ENCODE measurements around the gene FGF4.

The FGF4 gene, protein sequence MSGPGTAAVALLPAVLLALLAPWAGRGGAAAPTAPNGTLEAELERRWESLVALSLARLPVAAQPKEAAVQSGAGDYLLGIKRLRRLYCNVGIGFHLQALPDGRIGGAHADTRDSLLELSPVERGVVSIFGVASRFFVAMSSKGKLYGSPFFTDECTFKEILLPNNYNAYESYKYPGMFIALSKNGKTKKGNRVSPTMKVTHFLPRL

DNA sequence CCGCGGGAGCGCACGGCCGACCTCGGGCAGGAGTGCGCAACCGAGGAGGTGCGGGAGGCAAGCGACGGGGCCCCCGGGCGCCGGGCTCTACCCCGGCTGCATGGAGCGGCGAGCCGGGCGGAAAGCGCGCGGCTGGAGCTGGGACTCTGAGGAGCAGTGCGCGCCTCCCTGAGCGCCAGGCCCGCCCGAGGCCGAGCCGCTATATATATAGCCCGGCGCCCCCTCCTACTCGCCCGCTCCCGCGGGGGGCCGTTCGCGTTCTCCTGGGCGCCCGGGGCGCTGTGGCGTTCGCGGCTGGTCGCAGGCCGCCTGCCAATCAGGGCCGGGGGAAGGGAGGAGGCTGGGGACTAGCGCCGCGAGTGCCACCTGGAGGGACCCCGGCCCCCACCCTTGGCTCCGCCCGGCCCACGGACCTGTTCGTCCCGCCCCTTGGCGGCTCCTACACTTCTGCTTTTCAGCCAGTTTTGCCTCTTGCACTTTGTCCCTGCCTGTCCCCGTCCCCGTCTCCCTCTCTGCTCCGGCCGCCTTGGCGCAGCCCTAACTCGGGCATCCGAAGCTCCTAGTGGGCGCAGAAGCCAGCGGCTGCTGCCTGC is at the start of gene FGF4:
FGF4 (minus strand) TSS at position 179 of the 593 bp plus-strand sequence. CDS start 257 bp downstream, outside the sequence.
- in situ Hi-C loops (cut with MboI; ENCODE audit: low sequenced_read_pairs): no loop called here

DNA sequence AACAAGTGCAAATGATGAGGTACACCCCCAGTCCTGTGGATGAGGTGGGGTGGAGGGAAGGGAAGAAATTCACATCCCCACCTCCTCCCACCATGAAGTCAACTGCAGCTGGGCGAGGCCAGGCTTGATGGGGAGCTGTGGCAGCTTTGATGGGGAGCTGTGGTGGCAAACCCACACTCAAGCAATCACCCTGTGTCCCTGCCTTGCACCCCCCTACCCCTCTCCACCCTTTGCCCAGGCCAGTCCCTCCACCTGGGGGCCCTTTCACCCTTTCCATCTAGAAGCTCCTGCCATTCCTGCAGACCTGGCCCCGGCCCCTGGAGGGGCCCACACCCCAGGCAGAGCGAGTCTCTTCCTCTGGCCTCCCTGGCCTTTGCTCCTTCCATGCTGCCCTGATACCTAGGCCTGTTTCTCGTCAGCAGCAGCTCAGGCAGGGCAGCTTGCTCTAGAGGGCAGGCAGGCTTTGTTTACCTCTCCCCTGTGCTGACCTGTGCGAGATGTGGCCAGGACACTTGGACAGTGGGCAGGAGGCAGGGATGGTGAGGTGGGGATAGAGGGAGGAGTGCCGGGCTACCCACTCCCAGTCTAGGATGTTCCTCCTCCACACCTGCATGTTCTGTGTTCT is 48.6 kb upstream of the FGF4 start:
- in situ Hi-C loops (cut with MboI; ENCODE audit: low sequenced_read_pairs): no loop called here

DNA sequence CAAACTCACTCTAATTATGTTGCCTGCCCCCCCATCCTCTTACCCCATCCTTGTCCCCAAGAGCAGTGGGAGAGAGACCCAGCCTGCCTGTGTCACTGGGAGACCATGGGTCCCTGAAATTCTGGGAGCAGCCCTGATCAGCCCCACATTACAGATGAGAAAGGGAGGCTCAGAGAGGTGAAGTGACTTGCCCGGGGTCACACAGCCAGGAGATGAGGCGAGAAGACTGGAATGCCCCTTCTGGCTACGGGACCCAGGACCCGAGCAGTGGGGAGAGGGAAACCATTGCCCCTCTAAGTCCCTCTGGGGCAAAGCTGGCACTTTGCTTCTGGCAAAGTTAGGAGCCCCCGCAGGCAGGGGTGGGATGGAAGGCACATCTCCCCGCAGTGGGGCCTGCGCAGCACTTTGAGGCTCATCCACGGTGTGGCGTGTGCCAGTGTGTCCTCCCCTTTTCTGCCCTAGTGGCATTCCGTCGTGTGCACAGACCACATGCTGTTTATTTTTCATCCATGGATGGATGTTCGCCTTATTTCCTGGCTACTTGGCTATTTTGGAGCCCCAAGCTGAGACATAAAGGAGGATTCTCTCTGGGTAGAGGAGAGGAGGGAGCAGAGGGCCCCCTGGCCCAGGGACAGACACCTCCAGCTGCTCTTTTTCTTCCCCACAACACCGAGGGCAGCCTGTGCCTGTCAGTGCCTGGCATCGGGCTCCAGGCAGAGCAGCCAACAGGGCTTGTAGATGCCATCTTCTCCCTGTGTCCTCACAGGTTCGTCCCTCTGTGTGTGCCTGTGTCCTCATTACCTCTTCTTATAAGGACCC is 47.7 kb upstream of the FGF4 start:
- in situ Hi-C loops (cut with MboI; ENCODE audit: low sequenced_read_pairs): no loop called here

DNA sequence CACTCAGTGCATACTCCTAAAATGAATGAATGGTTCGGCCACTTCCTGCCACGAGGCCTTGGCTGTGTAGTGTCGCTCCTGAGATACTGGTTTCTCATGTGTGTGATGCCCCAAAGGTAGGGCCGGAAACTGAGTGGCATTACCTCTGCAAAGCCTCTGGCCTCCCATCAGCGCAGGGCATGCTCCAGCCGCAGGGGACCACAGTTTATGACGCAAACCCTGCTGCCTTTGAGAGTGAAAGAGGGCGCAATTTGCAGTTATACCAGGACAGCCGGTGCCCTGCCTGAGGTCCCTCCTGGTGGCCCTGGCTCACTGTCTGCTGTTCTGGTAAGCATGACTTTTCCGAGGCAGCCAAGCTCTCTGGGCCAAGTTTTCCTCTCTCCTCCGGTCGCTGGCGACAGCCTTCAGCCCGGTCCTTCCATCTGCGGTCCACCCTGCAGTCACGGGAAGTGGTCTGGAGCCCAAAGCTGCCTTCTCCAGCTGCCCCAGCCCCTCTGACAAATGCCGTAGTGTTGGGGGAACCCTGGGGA is 46.4 kb upstream of the FGF4 start:
- in situ Hi-C loops (cut with MboI; ENCODE audit: low sequenced_read_pairs): no loop called here

DNA sequence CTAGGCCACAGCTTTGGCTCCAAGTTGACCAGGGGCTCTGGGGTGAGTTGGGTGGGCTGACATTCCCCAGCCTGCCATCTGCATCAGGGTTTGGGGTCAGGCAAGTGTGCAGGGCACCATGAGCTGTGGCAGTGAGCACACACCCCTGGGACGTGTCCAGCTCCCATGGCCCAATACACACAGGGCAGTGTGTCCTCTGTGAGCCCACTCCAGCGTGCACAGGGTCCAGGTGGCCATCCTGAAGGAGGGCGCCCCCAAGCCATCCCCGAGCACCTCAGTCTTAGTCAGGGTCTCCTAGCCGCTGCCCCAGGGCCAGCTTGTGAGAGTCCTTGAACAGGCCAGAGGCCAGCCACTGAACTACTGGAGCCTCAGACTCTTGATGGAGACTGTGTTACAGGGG is 45.3 kb upstream of the FGF4 start:
- in situ Hi-C loops (cut with MboI; ENCODE audit: low sequenced_read_pairs): no loop called here

DNA sequence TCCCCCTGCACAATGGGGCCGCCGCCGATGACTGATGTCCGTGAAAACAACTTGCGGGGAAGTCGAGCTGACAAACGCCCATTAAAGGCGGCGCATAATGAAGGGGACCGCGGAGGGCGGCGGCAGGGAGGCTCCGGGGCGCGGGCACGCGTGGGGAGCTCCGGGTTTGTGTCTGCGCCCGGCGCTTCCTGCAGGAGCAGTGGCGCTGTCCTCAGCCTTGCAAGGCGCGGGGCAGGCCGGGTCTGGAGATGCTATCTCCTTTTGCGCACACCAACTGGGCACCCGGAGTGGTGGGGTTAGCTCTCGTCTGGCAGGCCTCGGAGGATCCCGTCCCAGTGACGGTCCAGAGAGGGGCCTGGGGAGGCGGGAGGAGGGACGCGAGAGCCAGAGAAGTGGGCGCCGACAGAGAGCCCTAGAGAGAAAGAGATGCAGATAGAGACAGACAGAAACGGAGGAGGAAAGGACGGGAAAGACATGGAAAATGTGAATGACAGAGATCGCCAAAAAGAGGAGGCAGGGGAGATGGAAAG is 44.5 kb upstream of the FGF4 start:
- in situ Hi-C loops (cut with MboI; ENCODE audit: low sequenced_read_pairs): no loop called here

DNA sequence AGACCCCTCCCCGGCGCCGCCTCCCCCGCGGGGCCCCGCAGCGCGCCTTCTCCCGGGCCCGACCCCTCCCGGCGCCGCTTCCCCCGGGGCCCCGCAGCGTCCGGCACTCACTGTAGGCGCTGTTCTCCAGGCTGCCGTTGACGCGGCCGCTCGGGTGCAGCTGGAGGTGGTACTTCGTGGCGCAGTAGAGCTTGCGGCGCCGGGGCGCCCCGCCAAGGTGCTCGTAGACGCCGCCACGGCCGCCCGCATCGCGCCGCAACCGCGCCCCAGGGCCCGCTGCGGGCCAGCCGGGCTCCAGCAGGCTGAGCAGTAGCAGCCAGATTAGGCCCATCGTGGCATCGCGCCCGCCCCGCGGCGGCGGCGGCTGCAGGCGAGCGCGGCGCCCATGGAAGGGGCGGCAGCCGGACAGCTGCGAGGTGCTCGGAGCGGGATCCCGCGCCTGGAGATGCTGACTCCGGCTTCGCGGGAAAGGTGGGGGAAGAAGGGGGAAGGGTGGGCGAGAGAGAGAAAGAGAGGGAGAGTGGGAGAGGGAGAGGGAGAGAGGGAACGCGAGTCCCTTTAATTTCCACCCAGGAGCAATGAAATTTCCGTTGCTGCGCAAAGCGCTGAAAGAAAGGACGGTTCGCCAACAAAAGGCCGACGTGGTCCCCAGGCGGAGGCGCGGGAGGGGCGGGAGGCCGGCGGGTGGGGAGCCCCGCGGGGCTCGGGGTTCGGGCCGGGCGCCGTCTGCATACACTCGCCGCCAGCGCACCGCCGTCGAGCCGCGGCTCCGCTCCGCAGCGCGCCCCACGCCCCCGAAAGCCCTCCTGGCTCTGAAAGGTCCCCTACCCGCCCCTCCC is 43.7 kb upstream of the FGF4 start, which contains the start of gene FGF3:
FGF3 (minus strand) TSS at position 814 of the 839 bp plus-strand sequence; CDS start at position 331, 483 bp downstream.
- in situ Hi-C loops (cut with MboI; ENCODE audit: low sequenced_read_pairs): no loop called here

DNA sequence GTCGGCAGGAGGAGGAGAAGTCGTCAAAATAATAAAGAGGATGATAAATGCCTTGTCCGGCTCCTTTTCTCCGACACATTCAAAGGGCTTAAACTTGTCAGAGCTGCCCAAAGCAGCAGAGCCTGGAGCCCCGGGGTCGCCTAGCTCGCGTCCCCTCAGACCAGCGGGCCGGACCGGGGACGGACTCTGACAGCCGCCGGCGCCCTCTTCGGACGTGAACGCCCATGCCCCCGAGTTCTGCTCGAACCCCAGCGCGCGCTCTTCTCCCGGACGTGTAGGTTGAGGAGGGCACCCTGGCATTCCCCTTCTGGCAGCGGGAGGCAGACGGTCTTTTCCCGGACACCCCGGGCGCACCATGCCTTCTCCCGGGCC is 43.1 kb upstream of the FGF4 start:
- in situ Hi-C loops (cut with MboI; ENCODE audit: low sequenced_read_pairs): no loop called here

DNA sequence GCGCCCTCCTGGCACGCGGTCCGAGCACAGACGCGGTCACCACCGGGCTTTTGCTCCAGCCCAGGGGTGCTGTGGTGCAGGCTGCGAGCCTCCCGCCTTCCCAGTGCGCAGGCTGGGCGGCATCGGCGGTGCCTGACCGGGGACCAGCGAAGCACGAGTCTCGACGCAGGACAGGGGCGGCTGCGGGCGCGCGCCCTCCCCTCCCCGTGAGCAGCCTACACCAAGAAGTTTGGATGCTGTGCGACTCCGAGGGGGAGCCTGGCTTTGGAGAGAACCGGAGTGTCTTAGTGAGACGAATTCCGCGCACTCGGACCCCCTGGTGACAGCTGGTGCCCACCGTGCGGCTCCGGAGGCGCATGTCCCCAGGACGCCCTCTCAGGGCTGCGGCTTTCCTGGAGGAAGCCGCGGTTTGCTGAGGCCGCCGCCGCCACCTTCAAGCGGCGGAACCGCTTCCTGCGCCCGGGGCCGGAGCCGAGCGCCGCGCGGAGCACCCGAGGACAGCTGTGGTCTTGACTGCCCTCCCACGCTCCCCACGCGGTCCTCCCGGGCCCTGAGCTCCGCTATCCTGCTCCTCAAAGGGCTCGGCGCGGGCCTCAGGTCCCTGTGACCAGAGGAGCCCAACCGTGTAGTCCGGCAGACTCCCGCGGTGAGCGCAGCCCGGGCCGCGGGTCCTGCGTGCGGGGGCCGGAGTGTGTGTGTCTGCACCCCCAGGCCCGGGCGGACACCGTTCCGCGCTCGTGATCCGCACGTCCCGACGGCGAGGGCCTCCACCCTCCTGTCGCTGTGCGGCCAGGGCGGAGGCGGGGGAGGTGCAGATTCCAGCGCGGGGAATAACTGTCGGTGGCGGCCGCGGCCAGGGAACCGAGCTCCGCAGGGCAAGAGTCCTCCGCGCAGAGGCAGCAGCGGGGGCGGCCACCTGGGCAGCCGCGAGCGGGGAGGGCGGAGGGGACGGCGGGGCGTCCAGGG is 42.4 kb upstream of the FGF4 start:
- in situ Hi-C loops (cut with MboI; ENCODE audit: low sequenced_read_pairs): no loop called here

DNA sequence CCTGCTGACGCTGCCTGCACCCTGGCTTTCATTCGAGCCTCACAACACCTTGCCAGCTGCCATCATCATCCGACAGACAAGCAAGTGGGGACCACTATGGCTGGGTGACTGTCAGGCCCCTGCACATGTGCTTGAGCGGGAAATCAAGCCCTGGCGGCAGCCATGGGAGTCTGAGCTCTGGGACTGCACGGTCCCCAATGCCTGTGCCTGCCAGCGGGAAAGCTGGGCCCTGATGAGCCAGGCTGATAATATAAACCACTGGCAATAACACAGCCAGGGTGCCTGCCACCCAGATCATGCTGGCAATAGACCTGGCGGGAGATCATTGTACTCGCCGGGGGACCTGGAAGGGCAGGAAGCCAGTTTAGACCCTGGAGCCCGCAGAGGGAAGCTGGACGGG is 41.5 kb upstream of the FGF4 start:
- in situ Hi-C loops (cut with MboI; ENCODE audit: low sequenced_read_pairs): no loop called here

DNA sequence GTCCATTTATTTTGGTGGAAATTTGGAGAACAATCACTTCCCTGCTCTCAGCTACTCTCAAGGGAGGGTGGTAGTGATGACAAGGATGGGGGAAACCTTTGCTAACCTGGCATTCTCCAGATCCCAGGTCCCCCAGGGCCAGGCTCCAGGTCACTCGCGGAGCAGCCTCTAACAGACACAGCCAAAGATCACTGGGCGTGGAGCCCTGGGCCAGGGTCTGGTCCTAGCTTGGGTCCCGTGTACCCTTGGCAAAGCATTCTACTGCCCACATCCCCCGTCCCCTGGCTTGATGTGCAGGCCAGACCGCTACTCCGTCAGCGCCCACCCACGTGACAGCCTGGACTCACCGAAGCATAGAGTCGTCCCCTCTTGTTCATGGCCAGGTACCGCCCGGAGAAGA is 40.8 kb upstream of the FGF4 start:
- in situ Hi-C loops (cut with MboI; ENCODE audit: low sequenced_read_pairs): no loop called here

DNA sequence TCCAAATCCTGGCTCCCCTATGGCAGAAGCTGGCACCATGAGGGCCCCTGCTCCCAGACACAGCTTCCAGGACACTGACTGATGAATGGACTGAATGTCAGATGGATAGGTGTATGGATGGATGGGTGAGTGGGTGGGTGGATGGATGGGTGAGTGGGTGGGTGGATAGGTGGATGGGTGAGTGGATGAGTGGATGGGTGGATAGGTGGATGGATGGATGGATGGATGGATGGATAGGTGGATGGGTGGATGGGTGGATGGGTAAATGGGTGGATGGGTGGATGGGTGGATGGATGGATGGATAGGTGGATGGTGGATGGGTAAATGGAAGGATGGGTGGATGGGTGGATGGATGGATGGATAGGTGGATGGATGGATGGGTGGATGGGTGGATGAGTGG is 39.8 kb upstream of the FGF4 start:
- in situ Hi-C loops (cut with MboI; ENCODE audit: low sequenced_read_pairs): no loop called here

DNA sequence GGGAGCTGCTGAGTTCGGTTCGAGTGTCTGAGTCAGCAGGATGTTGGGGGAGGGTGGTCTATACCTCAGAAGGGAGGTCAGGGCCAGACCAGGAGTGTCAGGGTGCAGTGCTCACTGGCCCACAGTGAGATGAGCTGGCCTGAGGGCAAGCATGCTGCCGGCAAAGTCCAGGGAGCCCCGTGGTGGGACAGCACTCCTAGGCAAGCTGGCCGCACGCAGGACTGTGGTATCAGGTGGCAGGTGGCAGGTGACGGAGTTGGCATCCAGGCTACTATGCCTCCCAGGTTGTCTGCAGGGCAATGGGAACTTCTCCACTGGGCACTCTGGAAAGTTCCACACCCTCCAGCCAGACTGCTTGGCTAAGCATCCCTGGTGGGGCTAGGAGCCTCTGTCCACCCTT is 39.3 kb upstream of the FGF4 start:
- in situ Hi-C loops (cut with MboI; ENCODE audit: low sequenced_read_pairs): no loop called here

DNA sequence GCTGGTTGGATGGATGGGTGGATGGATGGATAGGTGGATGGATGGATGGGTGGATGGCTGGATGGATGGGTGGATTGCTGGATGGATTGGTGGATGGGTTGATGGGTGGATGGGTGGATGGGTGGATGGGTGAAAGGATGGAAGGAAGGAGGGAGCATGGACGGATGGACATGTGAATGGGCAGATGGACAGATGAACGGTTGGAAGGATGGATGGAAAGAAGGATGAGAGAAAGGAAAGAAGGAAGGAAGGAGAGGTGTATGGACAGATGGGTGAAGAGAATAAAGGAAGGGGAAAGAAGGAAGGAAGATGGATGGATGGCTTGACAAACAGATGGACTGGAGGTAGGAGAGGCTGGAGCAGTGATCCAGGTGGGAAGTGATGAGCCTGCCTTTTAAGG is 38.7 kb upstream of the FGF4 start:
- in situ Hi-C loops (cut with MboI; ENCODE audit: low sequenced_read_pairs): no loop called here

DNA sequence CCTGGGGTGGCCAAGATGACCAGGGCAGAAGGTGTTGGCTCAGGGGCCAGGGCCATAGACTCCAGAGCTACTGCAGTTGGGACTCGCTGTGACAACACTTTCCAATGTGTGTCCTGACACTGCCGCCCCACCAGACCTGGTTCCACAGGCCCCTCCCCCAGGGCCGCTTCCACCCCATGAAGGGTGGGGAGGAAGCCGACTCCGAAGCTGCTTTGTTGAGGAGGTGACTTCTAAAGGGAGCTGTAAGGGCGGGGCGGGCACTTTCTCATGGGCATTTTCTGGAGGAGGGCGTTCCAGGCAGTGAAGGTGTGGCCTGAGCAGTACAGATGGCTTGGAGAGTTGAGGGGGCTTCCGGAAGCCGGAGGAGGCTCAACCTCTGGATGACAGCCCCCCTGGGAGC is 37.8 kb upstream of the FGF4 start:
- in situ Hi-C loops (cut with MboI; ENCODE audit: low sequenced_read_pairs): no loop called here

DNA sequence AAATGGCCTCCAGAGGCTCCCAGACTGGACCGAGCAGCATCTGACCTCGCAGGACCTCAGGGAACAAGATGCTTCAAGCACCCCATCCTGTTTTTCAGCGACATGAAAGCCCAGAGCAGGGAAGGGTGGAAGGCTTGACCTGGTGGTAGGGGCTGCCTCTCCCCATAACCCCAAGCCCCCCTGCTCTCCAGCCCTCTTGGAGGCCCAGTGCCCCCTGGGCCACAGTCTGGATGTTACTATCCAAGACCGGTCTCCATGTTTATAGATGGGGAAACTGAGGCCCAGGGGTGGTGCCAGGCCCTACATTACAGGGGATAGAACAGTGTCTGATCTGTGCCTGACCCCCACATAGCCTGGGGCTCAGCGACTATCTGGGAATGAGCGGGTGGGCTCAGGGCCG is 37.1 kb upstream of the FGF4 start:
- in situ Hi-C loops (cut with MboI; ENCODE audit: low sequenced_read_pairs): no loop called here

DNA sequence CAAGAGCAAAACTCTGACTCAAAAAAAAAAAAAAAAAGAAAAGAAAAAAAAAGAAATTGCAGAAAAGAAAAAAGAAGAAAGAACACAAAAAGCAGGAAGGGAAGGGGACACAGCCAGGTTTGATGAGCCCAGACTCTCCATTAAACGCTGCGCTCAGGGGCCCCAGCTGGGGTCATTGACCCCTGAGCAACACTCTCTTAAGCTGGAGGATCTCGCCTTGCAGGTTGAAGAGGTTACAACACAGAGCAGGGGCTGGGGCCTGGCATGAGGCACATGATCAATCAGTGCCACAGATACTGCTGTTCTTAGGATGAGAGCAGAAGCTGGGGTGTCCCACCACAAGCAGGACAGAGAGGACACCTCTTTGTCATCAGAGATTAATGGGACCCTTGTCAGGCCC is 36.3 kb upstream of the FGF4 start:
- in situ Hi-C loops (cut with MboI; ENCODE audit: low sequenced_read_pairs): no loop called here

DNA sequence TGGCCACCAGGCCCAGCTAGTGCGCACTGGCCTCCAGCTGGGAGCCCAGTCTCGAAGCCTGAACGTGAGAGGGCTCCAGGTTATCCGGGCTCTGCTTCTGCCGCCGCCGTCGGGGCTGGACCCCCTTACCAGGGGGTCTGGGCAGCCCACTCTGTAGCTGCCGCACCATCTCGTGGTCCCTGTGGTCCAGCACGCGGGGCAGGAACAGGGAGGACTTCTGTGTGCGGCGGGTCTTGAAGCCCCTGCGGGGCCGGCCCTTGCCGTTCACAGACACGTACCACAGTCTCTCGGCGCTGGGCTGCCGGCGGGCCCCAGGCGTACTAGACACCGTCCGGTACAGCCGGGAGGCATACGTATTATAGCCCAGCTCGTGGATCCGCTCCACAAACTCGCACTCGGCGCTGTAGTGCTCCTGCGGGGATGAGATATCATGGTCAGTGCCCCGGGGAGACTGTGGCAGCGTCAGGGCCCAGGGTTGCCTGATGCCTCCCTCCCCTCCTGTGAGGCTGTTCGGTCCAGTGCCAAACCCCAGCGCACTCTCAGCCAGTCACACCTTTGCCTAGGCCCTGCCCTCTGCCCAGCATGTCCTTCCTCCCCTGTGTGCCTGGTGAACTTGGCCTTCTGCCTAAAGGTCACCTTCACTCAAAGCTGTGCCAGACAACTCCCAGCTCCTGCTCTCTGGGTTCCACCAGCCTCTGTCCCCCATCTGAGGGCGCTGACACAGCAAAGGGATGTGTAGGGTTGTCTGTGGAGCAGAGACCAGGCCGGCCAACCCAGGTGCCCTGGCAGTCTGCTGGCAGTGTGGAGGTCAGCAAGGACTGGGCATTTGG is 35.4 kb upstream of the FGF4 start:
- in situ Hi-C loops (cut with MboI; ENCODE audit: low sequenced_read_pairs): no loop called here

Measured in HL-60/S4 treated with phorbol 12-myristate 13-acetate at 8.2 ng/mL for 4 days and 3 days (cell line).